HG03565 (cell line): Measurements from ENCODE around the gene SPOCK1.

Source experiments
- ATAC-seq: cut with Tn5 transposase; IDR thresholded peaks from one replicate; pipeline ENCODE4 v1.9.1; 2021; ENCODE audit warnings: mild to moderate bottlenecking, moderate library complexity; ENCODE audit not compliant: unreplicated experiment

The SPOCK1 gene

DNA sequence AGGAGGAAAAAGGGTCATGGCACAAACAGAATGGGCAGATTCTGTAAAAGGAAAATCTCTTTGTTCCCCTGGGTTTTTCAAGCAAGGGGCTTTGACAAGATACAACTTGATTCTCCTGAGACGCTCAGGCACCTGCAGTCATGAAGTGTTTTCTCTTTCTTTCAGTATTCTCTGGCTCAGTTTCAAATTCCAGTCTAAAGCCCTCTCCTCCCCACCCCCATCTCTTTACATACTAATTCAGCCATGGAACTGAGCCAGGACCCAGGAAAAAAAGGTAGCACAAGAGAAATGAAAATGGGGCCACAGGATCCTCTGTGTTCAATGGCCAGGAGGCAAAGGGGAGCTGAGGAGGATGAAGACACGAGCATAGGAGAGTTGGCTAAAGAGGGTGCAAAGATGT lies 408.4 kb downstream of the SPOCK1 start:
- no peak for ATAC-seq

DNA sequence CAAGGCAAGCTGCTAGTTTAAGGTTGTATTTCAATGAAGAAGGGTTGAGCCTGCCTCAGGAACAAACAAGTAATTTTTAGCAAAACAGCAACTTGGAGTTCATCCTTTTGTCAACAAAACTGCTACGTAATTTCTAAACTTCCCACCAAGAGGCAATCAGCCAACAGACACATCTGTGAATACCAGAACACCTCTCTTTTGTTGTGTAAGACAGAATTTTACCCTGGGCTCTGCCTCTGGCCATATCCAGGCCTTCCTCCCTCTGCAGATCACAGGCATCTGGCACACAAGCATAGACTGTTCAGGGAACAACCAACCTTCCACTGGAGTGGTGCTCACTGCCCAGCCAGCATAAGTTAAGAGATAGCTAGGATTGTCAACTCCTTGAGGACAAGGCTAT lies 409.0 kb downstream of the SPOCK1 start:
- no peak for ATAC-seq

DNA sequence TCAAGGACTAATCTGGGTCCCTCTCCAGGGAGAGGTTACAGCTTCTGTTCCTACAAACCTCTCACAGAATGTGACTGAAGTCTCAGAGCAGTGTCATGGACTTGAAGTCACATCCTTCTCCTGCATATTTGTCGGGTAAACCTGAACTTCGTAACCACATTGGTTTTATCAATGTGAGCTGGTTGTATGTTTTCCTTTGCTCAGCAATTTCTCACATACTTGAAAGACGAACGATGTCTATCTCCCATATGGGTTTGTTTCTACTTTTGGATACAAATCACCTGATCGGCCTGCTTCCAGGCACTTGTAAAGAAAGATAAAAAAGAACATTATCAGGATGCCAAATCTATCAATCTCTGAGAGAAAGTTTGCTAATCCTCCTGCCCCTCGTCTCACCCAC lies 411.0 kb downstream of the SPOCK1 start:
- no peak for ATAC-seq

DNA sequence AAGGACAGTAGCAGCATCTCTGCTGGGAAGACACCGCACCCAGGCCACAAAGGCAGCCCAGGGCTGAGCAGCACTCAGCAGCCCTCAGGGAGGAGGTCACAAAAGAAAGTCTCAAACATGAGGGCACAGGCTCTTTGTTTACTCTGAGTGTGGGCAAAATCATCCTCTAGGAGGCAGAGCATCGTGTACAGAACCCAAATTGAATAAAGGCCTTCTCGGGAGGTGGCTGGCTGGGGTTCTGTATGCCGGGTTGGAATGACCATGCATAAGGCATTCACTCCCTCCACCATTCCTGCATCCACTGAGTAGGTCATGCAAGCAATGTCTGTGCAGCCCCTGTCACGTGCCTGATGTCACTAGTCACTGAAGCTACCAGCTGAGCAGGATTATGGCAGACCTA lies 412.8 kb downstream of the SPOCK1 start:
- no peak for ATAC-seq

- ATAC-seq, result no peak
Observed at GRCh38 chr5:137085206-137085605, 413.9 kb downstream of the SPOCK1 start.

DNA sequence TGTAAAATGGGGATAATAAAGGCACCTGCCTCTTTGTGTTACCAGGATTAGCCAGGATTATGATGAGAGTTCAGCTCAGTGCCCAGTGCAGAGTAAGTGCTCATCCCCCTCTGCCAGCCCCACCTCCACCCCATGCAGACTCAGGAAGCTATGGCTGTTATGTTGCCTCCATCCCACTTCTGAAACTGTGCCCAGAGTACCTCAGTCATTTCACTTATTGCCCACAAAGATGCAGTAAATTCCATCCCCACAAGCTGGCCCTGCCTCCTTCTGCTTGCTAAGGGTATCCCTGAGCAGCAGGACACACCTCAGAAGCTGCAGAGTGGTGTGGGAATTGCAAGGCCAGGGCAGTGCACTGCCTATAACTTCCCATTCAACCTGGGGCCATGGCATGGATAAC lies 415.1 kb downstream of the SPOCK1 start:
- ATAC-seq, result no peak

- no peak for ATAC-seq
Observed at GRCh38 chr5:137082951-137083350, 416.2 kb downstream of the SPOCK1 start.

DNA sequence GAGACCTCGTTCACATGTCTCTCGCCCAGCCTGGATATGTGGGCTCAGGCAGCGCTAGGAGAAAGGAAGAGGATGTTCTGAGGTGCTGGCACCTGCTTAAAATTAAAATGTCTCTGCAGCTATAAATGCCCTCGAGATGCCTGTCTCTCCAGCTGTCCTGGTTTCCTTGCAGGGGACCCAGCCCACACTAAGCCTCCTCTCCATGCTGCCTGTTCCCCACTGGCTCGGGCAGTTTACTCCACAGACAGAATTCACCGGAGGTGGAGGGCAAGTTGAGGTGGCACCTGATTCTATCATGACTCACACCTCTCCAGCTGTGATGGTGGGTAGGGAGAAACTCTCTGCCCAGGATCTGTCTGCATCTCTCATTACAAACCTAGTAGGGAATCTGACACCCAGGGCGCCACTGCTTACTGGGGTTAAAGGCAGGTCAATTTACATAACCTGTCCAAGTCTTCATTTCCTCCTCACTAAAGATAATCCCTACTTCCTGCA lies 420.9 kb downstream of the SPOCK1 start:
- no peak for ATAC-seq

- ATAC-seq, result peak; percentile 66
Observed at GRCh38 chr5:137075163-137075970, 423.8 kb downstream of the SPOCK1 start.

DNA sequence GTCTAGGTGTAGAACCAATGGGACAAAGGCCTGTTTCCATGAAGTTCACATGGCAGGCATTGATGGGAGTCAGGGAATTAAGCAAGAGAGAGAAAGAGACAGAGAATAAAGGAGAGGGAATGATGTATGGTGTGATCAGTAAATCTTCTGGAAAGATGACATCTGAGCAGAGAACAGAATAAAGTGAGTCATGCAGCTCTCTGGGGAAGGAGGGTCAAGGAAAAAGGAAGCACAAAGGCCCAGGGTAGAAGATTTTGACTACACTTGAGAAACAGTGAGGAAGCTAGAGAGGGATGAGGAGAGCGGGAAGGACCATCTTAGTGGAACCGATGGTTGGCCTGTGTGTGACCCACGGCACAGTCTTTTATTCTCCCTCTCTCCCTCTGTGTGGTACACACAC lies 425.9 kb downstream of the SPOCK1 start:
- no peak for ATAC-seq

GRCh38 chr5:137072361-137073115 lies 426.6 kb downstream of the SPOCK1 start:
- peak; percentile 42 for ATAC-seq

DNA sequence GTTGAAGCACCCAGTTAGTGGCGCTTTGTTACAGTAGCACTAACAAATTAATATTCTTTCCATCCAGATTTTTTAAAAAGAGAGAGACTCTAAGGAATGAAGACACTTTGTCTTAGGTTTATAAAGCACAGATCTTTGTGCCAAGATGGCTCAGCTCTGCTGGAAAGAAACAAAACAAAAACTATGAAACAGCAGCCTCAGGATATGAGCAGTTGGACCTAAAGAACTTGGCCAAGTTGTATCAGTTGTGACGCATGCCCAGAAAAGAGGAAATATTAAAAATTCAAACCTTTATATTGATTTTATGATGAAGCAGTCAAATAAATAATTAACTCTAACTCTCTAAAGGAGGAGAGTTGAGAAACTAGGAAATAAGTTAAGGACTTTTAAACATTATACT lies 427.2 kb downstream of the SPOCK1 start:
- ATAC-seq, result no peak

DNA sequence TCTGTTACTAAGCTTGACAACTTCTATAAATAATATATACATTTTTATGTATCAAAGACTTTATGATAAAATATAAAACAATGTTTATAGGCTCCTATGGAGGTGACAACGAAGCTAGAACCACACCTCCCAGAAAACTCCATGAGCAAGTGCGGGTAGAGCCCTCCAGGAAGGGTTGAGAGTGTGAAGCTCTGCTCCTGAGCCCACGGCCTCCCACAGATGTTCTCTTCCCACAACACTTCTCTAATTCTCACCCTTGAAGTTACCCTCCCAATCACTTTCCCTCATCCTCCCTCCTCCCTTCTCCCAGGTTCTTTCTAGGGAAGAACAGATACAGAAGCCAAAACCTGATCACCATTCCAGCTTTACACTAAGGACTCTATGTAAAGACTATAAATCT lies 427.6 kb downstream of the SPOCK1 start:
- ATAC-seq, result no peak

DNA sequence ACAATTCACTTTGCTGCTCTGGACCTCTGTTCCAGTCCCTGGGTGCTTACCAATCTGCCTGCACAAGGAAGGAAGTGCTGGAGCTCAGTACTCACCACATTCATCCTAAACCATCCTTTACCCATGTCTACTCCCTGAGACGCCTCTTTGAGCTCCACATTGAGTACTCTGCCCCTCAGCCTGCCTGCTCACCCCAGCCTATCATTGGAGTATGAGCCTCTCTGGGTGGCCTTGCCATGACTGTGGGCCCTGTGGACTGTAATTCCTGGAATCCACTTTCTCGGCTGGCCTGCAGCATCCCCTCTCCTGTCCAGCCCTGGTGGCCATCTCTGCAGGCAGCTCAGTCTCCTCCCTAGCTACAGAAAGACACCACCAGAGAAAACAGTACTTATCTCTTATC lies 428.6 kb downstream of the SPOCK1 start:
- ATAC-seq, result no peak

DNA sequence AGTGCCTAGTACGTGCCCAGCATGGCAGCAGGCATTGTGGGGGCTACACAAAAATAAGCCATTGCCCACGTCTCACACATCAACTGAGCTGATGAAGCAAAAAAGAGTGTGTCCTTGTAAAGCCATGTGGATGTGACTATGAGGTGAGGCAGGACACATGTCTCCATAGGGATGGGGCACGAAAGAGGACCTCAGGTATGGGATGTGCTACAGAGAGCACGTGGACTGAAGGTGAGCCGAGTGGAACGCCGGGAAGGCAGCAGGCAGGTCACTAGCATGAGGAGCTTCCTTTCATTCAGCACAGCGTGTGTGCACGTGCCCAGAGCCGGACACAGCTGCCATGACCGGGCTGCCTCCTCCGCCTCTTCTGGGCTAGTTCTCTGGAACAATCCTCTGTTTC lies 429.8 kb downstream of the SPOCK1 start:
- no peak for ATAC-seq

- no peak for ATAC-seq
Observed at GRCh38 chr5:137061382-137061781, 437.7 kb downstream of the SPOCK1 start.

DNA sequence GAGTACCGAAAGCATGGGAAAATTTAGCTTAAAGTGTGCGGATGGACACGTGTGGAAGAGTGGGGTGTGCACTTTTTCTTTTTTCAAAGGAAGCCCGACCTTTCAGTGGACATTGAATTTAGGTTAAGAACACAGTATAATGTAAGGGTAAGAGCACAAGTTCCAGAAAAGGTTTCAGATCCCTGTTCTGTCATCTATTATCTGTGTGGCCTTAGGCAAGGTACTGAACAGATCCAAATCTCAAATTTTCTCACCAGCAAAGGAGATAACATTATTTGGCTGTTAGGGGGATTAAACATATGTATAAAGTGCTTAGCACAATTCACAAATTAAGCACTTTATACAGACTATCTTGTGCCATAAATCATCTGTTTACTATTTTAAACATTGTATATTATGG lies 441.0 kb downstream of the SPOCK1 start:
- no peak for ATAC-seq

DNA sequence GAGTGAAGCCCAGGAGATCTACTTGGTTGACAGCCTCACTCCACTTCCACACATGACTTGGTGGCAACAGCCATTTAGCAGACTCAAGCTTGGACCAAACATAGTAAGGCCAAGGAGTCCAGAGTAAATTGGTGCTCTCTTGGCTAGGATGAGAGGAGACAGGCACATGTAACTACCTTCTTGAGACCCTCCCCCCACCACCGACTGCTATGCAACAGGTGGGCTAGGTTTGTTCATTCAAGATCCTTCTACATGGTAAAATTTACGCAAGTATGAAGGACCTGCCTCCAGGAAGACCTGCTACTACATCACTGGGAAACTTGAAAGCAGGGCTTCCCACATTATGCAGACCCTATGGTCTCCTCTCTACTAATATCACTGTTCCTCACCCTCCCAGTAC lies 442.4 kb downstream of the SPOCK1 start:
- no peak for ATAC-seq

DNA sequence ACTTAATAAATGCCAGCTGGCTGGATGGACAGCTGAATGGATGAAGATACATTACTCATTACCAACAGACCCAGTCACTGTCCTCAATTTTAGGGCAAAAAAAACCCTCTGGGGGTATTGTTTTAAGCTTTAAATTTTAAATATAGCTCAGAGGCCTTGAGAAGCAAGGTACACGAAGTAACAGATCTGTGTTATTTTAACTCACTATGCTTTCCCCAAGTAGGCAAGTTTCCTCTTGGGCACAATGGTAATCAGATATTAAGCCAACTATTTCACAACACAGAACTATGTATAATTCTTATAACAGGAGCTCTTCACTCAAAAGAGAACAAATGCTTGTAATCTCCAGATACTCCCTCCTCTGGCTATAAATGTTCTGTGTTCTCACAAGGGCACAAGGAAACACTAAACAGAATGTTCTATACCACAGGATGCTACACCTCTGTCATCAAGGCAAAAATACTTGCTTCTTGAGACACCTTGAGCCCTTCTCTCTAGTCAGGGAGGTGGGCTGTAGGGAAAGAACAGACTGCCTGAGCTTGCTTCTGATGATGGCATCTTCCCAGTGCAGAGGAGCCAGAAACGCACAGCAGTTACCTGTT lies 443.8 kb downstream of the SPOCK1 start:
- ATAC-seq, result no peak

DNA sequence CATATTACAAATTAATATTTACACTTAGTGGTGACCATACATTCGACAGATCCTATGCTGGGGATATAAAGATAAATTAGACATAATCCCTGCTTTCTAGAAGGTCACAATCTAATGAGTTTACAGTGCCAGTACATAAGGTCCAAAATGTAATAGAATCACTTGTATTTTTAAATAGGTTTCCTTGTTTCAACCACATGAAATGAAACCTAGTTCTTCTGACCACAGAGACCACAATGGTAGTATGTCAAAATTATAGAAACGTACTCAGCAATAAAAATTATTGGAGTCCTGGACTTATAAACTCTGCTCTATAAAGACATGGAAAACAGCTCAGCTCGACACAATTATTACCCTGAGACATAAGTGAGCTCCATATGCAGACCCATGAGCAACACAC lies 444.3 kb downstream of the SPOCK1 start:
- no peak for ATAC-seq

DNA sequence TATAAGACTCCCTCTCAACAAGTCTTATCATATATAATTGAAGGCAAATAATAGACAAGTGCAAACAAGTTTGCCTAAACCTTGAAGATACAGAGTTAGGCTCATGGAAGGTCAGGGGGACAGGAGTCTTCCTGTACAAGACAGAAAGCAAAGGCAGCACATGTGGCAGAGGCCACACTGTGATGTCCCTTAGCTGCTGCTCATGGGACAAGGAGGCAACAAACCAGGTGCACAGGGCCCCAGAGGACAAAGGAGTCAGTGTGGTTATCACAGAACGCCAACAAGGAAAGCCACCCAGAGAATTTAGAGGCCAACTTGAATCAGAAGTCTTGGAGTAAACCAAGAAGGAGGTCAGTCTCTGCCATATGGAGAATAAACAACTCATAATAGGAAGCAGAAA lies 444.8 kb downstream of the SPOCK1 start:
- no peak for ATAC-seq

DNA sequence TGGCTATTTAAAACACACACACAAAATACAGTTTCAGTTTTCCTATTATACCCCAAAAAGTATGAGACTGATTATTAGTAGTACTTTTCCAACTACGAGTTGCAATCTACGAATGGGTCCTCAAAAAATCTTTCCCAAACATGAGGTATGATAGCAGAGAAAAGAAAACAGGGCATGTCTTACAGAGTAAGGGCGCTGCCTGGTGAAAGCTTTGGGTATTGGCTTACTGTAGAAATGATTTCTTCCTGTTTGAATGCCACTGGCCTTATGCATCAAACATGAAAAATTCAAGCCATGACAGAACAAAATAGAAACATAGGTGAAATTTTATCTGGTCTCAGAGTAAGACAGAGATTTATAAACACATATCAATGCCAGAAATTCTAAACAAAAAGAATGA lies 448.0 kb downstream of the SPOCK1 start:
- ATAC-seq, result no peak
